ENCODE data around the gene LRRC75B.
"Not testable (repeated sequence)": the region's sequence is repeated elsewhere in the genome, so short reads cannot be mapped to it uniquely, and the experiment has no call there.

- TF ChIP-seq EZH2 (IDR thresholded peaks at IDR 0.05; ENCODE audit: insufficient read depth, poor library complexity, severe bottlenecking); EZH2phosphoT487 (IDR thresholded peaks at IDR 0.05; ENCODE audit: insufficient read depth, low read depth): not testable (repeated sequence)
Measured at GRCh38 chr22:24609888-24610287, 17.0 kb upstream of the LRRC75B start.
